Smooth muscle cell (in vitro differentiated cells): ENCODE data around the gene HES6. TPM values are rescaled to one million over a fixed set of nuclear protein-coding genes. Genes with fewer than 3 reads are reported as not detected.

Experiments used
- DNase-seq: peaks from one replicate; lab custom pipeline; 2025; ENCODE audit not compliant: unreplicated experiment; lab: John Stamatoyannopoulos, UW
- H2AFZ ChIP-seq: fragments of 200-600 bp; sonication (generic); 2 replicates; pipeline ENCODE4 v1.6.0; 2016; ENCODE audit warnings: antibody characterized with exemption, low read depth, mild to moderate bottlenecking
- H3F3A ChIP-seq: fragments of 200-600 bp; sonication (generic); 2 replicates; pipeline ENCODE4 v1.6.0; 2017; ENCODE audit warnings: antibody characterized with exemption, low read depth
- H3K27ac ChIP-seq: fragments of 200-600 bp; sonication (generic); 2 replicates; pipeline ENCODE4 v1.5.1; 2016; ENCODE audit warnings: low read depth, mild to moderate bottlenecking
- H3K27me3 ChIP-seq: fragments of 200-600 bp; sonication (generic); 2 replicates; pipeline ENCODE4 v1.6.1; 2016; ENCODE audit warnings: low read depth, mild to moderate bottlenecking
- H3K36me3 ChIP-seq: fragments of 200-600 bp; sonication (generic); 2 replicates; pipeline ENCODE4 v1.5.1; 2016; ENCODE audit warnings: low read depth
- H3K4me1 ChIP-seq: fragments of 200-600 bp; sonication (generic); 2 replicates; pipeline ENCODE4 v1.5.1; 2016; ENCODE audit warnings: low read depth
- H3K4me2 ChIP-seq: fragments of 200-600 bp; sonication (generic); 2 replicates; pipeline ENCODE4 v1.6.0; 2016; ENCODE audit warnings: mild to moderate bottlenecking
- H3K4me3 ChIP-seq: fragments of 200-600 bp; sonication (generic); 2 replicates; pipeline ENCODE4 v1.5.1; 2016; ENCODE audit warnings: mild to moderate bottlenecking
- H3K79me2 ChIP-seq: fragments of 200-600 bp; sonication (generic); 2 replicates; pipeline ENCODE4 v1.6.0; 2016; ENCODE audit warnings: low read depth, mild to moderate bottlenecking
- H3K9ac ChIP-seq: fragments of 200-600 bp; sonication (generic); 2 replicates; pipeline ENCODE4 v1.6.0; 2016; ENCODE audit warnings: low read depth
- H3K9me3 ChIP-seq: fragments of 200-600 bp; sonication (generic); replicated peaks from 2 replicates; pipeline ENCODE4 v1.5.1; 2016; ENCODE audit warnings: low read depth
- H4K20me1 ChIP-seq: fragments of 200-600 bp; sonication (generic); 2 replicates; pipeline ENCODE4 v1.6.0; 2016; ENCODE audit warnings: low read depth
- WGBS: methylation state at CpG from one replicate; pipeline ENCODE4 v1.1.7; 2016; ENCODE audit warnings: low lambda C conversion rate; 5-methylcytosine and 5-hydroxymethylcytosine counted together
- polyA plus RNA-seq: library from polyadenylated mRNA; unstranded; fragments of >200 nt; fragmentation: Nextera tagmentation; extraction: Ambion mirVana; gene quantifications from 2 replicates; pipeline ENCODE4 v1.2.1, GENCODE V29; 2016
- total RNA-seq: library from RNA; depleted of rRNA; stranded (reverse); fragments of >200 nt; gene quantifications from 2 replicates; pipeline ENCODE4 v1.2.3, GENCODE V29; 2014
- TF ChIP-seq, protein P1 (sequence below): fragments of 200-600 bp; sonication (generic); IDR thresholded peaks from 2 replicates; pipeline ENCODE4 v1.5.1; 2017; ENCODE audit warnings: borderline replicate concordance, mild to moderate bottlenecking, antibody characterized with exemption; ENCODE audit not compliant: insufficient read depth, poor library complexity, severe bottlenecking

HES6 gene
- total and polyA plus RNA-seq, 2 experiments from 2014 or later: 0.81 to 2.7 TPM

- DNase-seq: no peak
- peaks cover 22% of the 10 kb centered on the region for H3K27me3 ChIP-seq
- 81% methylated on average over 10 of the region's 10 CpGs for WGBS
- H3K36me3 ChIP-seq: no peaks in the 10 kb centered on the region
- no peak overlapping the region for H2AFZ ChIP-seq
- H4K20me1 ChIP-seq: no peaks in the 10 kb centered on the region
- no peak overlapping the region for H3K4me2 ChIP-seq
- H3K79me2 ChIP-seq: no peaks in the 10 kb centered on the region
- no peak overlapping the region for H3K4me3 ChIP-seq
- no peak overlapping the region for H3K9ac ChIP-seq
- H3K9me3 ChIP-seq: no peaks in the 10 kb centered on the region
- H3F3A ChIP-seq: peaks cover 4% of the 10 kb centered on the region
- TF ChIP-seq, protein P1, sequence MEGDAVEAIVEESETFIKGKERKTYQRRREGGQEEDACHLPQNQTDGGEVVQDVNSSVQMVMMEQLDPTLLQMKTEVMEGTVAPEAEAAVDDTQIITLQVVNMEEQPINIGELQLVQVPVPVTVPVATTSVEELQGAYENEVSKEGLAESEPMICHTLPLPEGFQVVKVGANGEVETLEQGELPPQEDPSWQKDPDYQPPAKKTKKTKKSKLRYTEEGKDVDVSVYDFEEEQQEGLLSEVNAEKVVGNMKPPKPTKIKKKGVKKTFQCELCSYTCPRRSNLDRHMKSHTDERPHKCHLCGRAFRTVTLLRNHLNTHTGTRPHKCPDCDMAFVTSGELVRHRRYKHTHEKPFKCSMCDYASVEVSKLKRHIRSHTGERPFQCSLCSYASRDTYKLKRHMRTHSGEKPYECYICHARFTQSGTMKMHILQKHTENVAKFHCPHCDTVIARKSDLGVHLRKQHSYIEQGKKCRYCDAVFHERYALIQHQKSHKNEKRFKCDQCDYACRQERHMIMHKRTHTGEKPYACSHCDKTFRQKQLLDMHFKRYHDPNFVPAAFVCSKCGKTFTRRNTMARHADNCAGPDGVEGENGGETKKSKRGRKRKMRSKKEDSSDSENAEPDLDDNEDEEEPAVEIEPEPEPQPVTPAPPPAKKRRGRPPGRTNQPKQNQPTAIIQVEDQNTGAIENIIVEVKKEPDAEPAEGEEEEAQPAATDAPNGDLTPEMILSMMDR: no peak
- H3K27ac ChIP-seq: no peak overlapping the region
- H3K4me1 ChIP-seq: no peaks in the 10 kb centered on the region
These were observed 3.7 kb upstream of the HES6 start for GRCh38 chr2:238243496-238244076.

GRCh38 chr2:238242731-238243495 lies 3.1 kb upstream of the HES6 start:
- TF ChIP-seq, protein P1: no peak
- 72% methylated on average over 7 of the region's 7 CpGs for WGBS
- H3F3A ChIP-seq: peaks cover 7% of the 10 kb centered on the region
- no peak overlapping the region for H3K4me2 ChIP-seq
- no peak overlapping the region for H3K4me3 ChIP-seq
- peaks cover 28% of the 10 kb centered on the region for H3K27me3 ChIP-seq
- no peaks in the 10 kb centered on the region for H3K4me1 ChIP-seq
- no peaks in the 10 kb centered on the region for H3K79me2 ChIP-seq
- no peak overlapping the region for H2AFZ ChIP-seq
- no peaks in the 10 kb centered on the region for H3K9me3 ChIP-seq
- H3K27ac ChIP-seq: no peak overlapping the region
- no peak for DNase-seq
- no peaks in the 10 kb centered on the region for H3K36me3 ChIP-seq
- H3K9ac ChIP-seq: no peak overlapping the region
- H4K20me1 ChIP-seq: no peaks in the 10 kb centered on the region

GRCh38 chr2:238241970-238242369 lies 2.1 kb upstream of the HES6 start:
- H3K4me2 ChIP-seq: no peak overlapping the region
- WGBS: 90% methylated on average over 2 of the region's 2 CpGs

More at GRCh38 chr2:238241970-238242369, 2.1 kb upstream of the HES6 start:
- Histone ChIP-seq H3K27ac (no peak overlapping the region), H3K4me1 (no peaks in the 10 kb centered on the region), H3K36me3 (no peaks in the 10 kb centered on the region), H3K9ac (no peak overlapping the region), H4K20me1 (no peaks in the 10 kb centered on the region), H2AFZ (no peak overlapping the region), H3K79me2 (no peaks in the 10 kb centered on the region), H3F3A (peaks cover 7% of the 10 kb centered on the region), H3K4me3 (no peak overlapping the region), H3K9me3 (no peaks in the 10 kb centered on the region), H3K27me3 (peaks cover 38% of the 10 kb centered on the region)
- no peak for DNase-seq
- TF ChIP-seq, protein P1: no peak
